GM18858 (cell line): ENCODE results near the gene MYB.

ENCODE experiments used
- ATAC-seq: cut with Tn5 transposase; IDR thresholded peaks from one replicate; pipeline ENCODE4 v1.9.1; 2021; ENCODE audit not compliant: unreplicated experiment

The MYB gene

DNA sequence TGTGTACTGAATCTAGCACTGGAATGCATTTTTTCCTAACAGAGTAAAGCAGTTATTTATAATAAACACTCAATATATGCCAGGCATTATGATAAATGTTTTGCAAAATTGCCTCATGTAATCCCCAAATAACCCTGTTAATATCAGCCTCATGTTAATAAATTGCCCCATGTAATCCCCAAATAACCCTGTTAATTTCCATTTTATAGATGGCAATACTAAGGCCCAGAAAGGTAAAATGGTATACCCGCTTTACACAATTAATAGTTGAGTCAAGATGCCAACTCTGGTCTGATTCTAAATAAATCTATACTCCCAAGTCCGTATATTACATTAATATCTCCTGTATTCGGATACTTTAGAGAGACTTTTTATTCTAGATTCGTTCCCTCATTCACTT is 6.3 kb downstream of the MYB start:
- no peak for ATAC-seq

DNA sequence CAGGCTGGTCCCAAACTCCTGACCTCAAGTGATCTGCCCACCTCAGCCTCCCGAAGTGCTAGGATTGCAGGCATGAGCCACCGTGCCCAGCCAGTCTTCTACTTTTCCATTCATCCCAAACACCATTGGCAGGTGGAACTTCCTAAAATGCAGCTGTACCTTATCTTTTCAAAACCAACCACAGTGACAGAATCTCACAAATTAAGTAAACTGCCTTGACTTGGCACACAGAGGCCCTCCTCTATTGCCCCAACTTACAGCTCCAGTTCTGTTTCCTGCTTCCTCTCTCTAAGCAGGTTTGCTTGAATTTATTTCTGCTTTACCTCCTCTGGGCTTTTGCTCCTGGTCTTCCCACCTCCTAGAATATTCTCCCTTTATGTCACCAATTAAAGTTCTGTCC is 7.6 kb downstream of the MYB start:
- no peak for ATAC-seq

DNA sequence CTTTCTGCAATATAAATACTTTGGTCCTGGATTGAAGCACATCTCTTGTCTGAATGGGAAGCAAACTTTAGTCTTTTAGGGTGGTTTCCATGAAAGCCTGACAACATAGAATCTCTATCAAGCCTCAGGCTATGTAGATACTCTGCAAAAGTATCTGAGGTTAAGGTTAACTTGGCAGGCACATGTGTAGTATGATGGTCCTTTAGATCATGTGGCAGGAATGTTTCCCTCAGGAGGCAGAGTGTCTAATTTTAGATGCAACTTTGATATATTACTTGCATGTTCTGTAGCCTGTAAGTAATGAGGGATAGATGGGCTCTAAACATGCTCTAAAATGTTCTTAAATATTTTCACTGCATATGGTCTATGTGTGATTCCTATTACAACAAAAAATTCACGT is 8.2 kb downstream of the MYB start:
- ATAC-seq = no peak

DNA sequence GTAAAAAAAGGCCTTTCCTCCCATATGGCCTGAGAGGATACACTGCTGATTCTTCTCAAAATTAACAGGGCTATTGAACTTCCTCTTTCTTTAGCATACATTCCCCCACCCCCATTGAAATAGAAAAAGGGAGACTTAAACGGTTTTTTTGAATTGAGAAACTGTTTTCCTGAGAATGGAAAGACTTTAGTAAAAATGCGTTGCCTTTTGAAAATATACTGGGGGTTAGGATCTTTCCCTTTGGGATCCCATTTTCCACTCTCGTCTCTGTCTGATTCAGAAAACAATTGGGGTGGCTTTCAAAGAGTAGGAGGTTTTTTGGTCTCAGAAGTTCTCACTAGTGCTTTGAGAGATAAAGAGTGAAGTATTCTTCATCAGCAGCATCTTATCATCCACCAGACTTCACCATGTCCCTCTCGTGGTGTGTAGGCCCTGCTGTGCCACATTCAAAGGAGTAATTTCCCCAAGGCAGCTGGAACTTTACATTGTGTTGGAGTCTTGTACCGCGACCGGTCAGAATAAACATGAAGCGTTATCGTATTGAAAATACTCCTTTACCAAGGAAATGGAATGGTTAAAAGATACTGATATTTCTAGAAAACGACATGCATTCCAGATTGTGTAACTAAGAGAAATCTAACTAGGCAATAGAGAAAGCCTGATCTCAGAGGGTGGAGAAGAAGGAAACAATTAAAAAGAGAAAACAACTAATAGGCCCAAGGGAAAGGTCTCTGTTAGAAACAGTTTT is 10.6 kb downstream of the MYB start:
- ATAC-seq = no peak

DNA sequence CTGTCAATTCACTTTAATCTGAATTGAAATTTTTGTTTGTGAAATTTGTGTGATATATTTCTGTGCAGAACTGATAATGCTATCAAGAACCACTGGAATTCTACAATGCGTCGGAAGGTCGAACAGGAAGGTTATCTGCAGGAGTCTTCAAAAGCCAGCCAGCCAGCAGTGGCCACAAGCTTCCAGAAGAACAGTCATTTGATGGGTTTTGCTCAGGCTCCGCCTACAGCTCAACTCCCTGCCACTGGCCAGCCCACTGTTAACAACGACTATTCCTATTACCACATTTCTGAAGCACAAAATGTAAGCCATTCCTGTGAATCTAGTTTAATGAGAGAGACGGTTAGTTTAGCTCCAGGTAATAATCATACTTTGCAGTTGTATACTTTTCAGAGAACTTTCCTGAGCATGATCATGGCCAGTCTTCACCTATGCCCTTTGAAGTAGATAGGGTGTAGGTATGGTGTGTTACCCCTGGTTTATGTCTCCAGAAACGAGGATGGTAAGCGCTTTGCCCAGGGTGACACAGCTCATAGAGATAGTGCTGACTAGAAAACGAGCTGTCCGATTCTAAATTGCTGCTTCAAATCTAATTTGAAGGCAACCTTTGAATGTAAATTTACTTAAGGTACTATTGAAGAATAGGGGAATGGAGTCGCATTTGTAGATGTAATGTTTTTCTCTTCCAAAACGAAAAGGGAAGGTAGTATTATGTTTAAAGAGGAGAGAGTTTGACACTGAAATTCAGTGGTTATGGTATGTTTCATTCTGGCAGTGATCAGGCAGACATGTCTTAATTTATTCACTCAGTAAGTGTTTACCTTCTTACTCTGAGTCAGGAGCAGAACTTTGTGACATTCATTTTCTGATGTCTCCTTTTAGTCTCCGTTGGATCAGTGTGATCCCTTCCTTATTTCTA is 11.4 kb downstream of the MYB start:
- ATAC-seq = no peak

DNA sequence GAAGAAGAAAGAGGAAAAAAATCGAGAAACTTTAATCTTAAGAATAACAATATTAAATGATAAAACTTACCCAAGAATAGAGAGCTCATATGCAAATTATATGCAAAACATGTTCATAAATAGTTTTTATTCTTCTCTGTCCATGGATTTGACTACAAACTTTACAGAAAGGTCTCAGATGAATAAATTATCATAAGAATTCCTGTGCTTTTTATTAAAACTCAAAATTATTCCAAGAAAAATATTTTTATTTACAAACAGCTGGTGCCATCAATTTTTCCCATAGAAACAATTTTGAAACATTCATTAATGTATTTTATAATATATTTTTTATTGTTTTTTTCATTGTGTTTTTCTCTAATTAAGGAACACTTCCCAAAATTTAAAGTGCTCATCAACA is 12.1 kb downstream of the MYB start:
- no peak for ATAC-seq

DNA sequence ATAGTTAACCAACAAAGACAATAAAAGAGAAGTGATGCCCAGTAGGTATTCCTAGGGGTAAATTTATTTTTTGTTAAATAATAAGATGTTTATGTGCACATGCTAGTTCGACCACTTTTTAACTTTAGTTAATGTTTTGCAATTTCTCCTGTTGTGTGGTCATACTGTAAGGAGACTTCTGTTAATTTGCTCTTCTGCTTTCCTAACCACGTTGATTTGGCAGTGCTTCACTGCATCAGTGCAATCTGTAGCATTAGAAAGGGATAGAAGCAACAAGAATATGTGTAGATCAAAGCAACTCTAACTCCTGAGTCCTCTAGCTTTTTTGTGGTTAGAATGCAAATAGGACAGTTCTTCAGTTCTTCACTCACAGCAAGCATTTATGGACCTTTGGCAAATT is 13.9 kb downstream of the MYB start:
- ATAC-seq = no peak

DNA sequence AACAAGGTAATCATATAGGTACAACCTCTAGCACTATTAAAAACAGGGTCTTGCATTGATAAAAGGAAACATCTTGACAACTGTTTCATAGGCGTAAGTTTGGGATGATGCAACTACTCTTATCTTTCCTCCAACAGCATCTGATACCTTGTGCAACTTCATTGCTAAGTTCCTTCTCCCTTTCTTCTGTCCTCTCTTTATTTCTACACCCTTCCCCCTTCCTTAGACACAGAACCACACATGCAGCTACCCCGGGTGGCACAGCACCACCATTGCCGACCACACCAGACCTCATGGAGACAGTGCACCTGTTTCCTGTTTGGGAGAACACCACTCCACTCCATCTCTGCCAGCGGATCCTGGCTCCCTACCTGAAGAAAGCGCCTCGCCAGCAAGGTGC is 14.4 kb downstream of the MYB start:
- ATAC-seq = no peak

DNA sequence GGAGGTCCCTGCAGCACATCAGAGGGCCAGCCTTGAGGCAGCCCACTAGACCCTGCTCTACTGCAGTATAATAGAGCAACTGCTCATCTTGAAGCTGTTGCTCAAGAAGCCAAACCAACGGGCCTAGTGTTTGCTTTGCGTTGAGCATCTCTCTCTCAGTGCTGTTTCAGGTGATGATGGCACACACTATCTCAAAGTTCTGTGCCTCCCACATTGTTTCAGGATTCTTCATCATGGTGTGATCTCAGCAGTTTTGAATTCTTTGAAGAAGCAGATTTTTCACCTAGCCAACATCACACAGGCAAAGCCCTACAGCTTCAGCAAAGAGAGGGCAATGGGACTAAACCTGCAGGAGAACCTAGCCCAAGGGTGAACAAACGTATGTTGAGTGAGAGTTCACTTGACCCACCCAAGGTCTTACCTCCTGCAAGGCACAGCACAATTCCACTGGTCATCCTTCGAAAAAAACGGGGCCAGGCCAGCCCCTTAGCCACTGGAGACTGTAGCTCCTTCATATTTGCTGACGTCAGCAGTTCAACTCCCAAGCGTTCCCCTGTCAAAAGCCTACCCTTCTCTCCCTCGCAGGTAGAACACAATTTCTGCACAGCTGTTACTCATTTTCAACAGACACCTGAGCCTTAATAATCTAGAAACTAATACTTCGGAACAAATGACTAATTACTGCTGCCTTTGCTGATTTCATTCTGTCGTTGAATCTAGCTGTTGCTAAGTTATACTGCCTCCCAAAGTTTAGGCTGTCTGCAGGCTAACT is 15.8 kb downstream of the MYB start:
- ATAC-seq = no peak

DNA sequence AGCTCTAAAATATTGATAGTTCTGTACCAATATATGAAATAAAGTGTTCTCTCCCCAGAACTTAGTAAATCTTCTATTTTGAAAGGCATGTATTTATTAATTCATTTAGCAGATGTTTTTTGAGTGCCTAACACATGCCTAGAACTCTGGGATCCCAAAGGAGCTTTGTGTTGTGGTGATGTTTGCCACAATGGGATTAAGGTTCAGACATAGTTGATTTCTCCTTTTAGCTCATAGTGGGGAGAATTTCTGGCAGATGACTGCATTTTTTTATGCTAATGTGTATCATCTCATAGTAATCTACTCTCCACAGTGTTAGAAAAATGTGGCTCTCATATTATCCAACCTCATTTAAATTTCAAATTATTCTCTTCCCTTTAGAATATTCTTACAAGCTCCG is 21.7 kb downstream of the MYB start:
- no peak for ATAC-seq

DNA sequence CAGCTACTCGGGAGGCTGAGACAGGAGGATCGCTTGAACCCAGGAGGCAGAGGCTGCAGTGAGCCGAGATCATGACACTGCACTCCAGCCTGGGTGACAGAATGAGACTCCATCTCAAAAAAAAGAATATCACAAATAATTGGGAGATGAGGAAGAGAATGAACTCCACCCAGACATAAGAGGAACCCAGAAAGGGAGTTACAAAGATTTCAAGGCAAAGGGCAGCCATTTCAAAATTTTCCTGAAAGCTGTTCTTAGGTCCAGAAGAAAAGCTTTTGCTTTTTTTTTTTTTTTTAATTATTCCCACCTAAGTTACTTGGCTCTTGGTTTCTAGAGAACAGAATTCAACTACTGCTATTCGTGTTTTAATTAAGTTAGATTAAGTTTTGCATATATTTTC is 23.8 kb downstream of the MYB start:
- ATAC-seq = no peak

DNA sequence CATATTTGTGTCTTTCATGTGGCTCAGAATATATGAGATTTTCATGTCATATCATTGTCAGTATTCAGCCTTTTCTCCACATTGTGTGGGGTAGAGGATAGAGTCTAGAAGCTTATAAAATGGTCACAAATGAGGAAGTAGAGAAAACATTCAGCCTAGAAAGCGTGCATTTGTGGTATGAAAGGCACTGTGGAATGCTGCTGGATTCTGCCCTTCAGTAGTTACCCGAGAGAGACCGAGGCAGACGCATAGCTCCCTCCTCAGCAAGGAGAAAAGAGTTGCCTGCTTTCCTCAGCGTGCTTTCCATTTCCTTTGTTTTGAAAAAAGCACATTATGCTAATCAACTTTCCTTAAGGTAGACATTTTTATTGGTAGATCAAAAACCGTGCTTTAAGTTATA is 28.7 kb downstream of the MYB start:
- ATAC-seq = no peak

DNA sequence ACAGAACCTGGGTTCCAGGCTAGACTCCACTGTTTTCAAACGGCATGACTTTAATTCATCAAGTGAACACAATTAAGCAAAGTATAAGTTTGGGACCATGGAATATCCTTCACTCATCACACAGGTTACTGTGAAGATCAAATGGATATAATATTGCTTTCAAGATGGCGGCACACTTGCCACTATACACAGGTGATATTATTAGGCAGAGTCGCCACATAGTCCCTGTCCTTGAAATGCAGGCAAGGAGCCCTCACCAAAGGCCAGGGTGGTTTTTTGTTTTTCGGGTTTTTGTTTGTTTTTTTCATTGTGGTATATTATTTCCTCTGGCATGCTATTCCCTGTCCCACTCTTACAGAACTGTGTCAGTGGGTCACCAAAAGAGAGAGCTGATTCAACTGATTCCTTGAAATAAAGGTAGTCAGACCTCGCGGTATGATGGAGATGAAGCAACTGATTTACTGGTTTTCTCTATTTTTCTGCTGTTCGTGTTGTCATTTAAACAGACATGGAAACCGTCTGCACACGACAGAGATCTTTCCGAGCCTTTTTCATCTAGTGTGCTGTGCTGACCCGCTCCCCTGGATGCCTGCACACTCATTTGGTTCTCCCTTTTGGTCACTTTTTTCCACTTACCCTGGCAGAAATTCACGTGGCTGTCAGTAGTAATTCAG is 29.7 kb downstream of the MYB start:
- no peak for ATAC-seq

DNA sequence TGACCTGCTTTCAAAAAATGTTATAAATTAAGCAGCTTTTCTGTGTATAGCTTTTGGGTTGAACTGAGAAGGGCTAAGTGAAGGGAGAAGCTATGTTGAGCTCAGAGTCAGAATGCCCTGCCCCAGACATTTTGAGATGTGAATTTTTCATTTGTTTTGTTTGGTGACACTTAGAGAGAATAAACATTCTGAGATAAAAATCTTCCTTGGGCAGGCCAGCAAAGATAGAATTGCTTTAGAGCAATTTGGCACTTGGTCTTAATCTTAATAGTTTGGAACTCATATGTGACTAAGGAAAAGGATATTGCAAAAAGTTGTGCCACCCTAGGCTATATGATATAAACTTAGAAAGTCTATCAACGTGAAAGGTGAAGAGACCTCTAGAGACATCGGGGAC is 30.2 kb downstream of the MYB start:
- no peak for ATAC-seq

DNA sequence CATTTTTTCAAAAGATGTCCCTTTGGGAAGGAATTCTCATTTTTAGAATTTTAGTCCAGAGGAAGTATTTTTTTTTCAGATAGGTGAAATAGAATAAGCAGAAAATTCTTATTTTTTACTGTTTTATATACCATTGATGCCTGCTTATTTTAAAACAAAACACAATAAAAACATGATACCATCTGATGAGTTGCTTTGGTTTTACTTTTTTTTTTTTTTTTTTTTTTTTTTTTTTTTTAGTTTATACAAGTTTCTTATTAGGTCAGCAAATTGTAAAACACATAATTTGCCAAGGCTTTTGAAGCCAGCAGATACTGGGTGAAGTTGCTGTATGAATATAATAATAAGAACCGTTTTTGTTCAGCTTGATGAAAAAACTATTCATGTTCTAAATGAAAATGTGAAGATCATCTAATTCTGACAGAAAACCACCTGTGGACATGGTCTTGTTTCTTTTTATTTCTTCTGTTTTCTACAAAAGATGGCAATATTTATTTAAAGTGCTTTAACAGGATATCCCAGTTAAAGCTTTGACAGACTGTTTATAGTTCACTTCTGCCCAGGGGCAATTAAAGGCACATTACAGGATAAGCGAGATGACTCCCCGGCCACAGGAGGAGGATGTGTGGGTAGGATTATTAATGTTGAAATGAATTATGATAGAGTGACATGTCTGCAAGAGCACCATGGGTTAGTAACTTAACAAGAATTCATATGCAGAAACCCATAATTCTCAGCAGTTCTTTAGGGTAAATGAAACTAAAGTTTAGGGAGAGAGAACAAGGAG is 31.1 kb downstream of the MYB start:
- no peak for ATAC-seq

DNA sequence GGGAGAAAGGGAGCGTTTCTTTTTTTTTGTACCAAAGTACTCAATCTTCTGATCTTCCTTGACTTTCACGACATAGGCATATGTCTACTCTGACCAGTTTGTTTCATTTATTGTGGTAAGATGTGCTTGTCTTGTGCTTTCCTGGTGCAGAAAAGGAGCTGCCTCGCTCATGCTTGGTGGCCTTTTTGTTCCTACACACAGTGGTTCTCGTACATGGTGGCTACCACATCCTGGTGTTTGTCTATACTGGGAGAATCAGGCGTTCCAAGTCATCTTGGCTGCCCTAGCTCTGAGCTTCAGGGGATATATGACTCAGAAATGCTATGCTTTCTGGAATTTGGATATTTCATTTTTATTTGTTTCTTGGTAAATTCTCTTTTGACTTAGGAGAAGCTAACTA is 31.8 kb downstream of the MYB start:
- ATAC-seq = no peak

DNA sequence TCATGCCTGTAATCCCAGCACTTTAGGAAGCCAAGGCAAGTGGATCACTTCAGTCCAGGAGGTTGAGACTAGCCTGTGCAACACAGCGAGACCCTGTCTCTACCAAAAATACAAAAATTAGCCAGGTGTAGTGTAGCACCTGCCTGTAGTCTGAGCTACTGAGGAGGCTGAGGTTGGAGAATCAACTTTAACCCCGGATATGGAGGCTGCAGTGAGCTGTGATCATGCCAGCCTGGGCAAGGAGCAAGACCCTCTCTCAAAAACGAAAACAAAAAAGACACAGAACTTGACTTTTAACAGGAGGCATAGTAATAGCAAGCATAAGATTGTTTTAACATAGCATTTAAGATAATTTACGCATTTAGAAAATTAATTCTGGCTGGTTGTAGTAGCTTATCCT is 32.5 kb downstream of the MYB start:
- ATAC-seq = no peak

DNA sequence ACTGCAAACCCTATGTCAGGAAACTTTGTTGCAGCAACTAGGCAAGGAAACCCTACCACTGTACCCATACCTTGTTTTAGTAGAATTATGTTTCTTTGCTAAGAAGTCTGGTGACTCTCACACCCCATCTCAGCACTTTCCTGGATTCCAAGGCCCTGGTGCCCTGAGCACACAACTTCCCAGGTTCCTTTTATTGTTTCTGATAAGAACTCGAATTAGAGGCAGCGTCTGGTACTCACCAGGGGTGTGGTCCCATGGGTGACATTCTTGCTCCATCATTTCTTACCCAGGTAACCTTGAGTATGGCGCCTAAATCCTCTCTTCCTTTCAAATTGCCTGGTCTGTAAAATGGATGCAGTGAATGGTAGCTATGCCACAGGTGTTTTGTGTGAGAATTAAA is 34.1 kb downstream of the MYB start:
- no peak for ATAC-seq

DNA sequence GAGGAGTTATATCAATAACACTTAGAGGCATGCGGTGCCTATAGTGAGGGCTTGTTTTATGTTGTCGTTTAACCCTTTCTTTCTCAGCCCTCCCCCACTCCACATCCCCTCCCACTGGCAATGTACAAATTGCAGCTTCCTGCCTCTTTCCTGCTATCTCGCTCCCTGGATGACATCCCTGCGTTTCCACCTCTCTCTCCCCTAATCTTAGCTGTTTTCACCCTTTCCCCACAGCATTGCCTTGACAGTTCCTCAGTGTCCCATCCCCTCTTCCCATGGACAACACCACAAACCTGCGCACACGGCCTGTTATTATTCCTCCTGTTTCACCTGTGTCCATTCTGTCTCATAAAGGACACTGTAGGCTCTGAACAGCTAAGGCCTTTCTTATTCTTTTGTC is 34.5 kb downstream of the MYB start:
- no peak for ATAC-seq

DNA sequence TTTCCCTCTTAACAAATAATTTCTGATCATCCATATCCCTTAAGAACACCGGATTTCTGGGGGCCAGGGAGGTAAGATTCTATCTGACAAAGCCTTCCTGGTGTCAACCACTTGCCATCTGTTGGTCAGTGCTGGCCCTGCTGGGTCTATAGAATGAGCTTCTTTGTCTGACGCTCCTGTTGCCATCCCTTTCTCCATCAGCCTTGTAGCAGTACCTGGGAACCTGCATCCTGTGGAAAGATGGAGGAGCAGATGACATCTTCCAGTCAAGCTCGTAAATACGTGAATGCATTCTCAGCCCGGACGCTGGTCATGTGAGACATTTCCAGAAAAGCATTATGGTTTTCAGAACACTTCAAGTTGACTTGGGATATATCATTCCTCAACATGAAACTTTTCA is 36.6 kb downstream of the MYB start:
- ATAC-seq = no peak
